ENCODE measurements around the gene ASXL2. TPM values are rescaled to one million over a fixed set of nuclear protein-coding genes. Genes with fewer than 3 reads are reported as not detected.

Gene ASXL2
- total RNA-seq, 1 experiment from 2014 or later: 10.7 TPM

Other genes with a start within 250 kb of the ASXL2 start
- 10.4 and 21.2 TPM in 2 replicates for gene DTNB, start 204.9 kb downstream of the ASXL2 start, total RNA-seq (2014; rRNA removed; shearing (Covaris generic))
- 17.6 and 20.6 TPM in 2 replicates for gene KIF3C, start 104.0 kb upstream of the ASXL2 start, total RNA-seq (2014; rRNA removed; shearing (Covaris generic))
- 100 and 116 TPM in 2 replicates for gene RAB10, start 155.6 kb upstream of the ASXL2 start, total RNA-seq (2014; rRNA removed; shearing (Covaris generic))